Neural progenitor cell (in vitro differentiated cells): ENCODE data around the gene WAC.
A peak's percentile ranks its signal among the peaks of the same experiment; 100 is the strongest.

ENCODE experiments used
- CTCF ChIP-seq: fragments of 200-600 bp; sonication (generic); IDR thresholded peaks from 2 replicates; pipeline ENCODE4 v1.5.1; 2017; ENCODE audit warnings: antibody characterized with exemption, mild to moderate bottlenecking
- EZH2 ChIP-seq: fragments of 200-600 bp; sonication (generic); IDR thresholded peaks from 2 replicates; pipeline ENCODE4 v1.6.1; 2017; ENCODE audit warnings: antibody characterized with exemption, mild to moderate bottlenecking, moderate library complexity

GRCh38 chr10:28532337-28533185 lies at the start of gene WAC:
- TF ChIP-seq EZH2 = no peak
- peak; percentile 34 for TF ChIP-seq CTCF
